ENCODE results near the gene PLIN5.

The PLIN5 gene

GRCh38 chr19:4491446-4491845 lies 43.6 kb downstream of the PLIN5 start:
- DNase-seq (ENCODE audit: low spot score) = no peak

GRCh38 chr19:4488496-4488895 lies 46.5 kb downstream of the PLIN5 start:
- no peak for DNase-seq (ENCODE audit: low spot score)

GRCh38 chr19:4487572-4487971 lies 47.5 kb downstream of the PLIN5 start:
- no peak for DNase-seq (ENCODE audit: low spot score)

- DNase-seq (ENCODE audit: low spot score) = no peak
Observed at GRCh38 chr19:4483385-4483784, 51.6 kb downstream of the PLIN5 start.

GRCh38 chr19:4482721-4483364 lies 52.2 kb downstream of the PLIN5 start:
- DNase-seq (ENCODE audit: low spot score) = no peak

GRCh38 chr19:4477034-4477801 lies 57.8 kb downstream of the PLIN5 start:
- no peak for DNase-seq (ENCODE audit: low spot score)

- no peak for DNase-seq (ENCODE audit: low spot score)
Observed at GRCh38 chr19:4474514-4475022, 60.5 kb downstream of the PLIN5 start.

GRCh38 chr19:4473763-4474513 lies 61.1 kb downstream of the PLIN5 start:
- no peak for DNase-seq (ENCODE audit: low spot score)

GRCh38 chr19:4473011-4473762 lies 61.8 kb downstream of the PLIN5 start:
- DNase-seq (ENCODE audit: low spot score) = no peak
